ENCODE data around the gene ATRIP.

The ATRIP gene

GRCh38 chr3:48405343-48405881, 41.1 kb upstream of the ATRIP start:
- no peaks in the 10 kb centered on the region for H3K9me3 ChIP-seq (ENCODE audit: control insufficient read depth, insufficient read depth, low read depth, low read length)
- no peak overlapping the region for H3K4me3 ChIP-seq (ENCODE audit: low read depth, low read length)
- TF ChIP-seq AEBP2 (tag by site-specific recombination; IDR thresholded peaks at IDR 0.05; ENCODE audit: borderline replicate concordance), result no peak
- no peak for TF ChIP-seq ZNF138 (tag by site-specific recombination; IDR thresholded peaks at IDR 0.05; ENCODE audit: borderline replicate concordance)
- TF ChIP-seq GLIS1 (tag by site-specific recombination; IDR thresholded peaks at IDR 0.05), result no peak
- TF ChIP-seq ZNF132 (tag by site-specific recombination; IDR thresholded peaks at IDR 0.05; ENCODE audit: borderline replicate concordance), result no peak
- TF ChIP-seq HOXC10 (CRISPR knock-in tag; IDR thresholded peaks at IDR 0.05), result no peak
- no peak for TF ChIP-seq ZNF19 (tag by site-specific recombination; IDR thresholded peaks at IDR 0.05; ENCODE audit: low read depth)
- TF ChIP-seq ZBTB49 (tag by site-specific recombination; IDR thresholded peaks at IDR 0.05; ENCODE audit: low read depth), result no peak
- TF ChIP-seq, protein P1, sequence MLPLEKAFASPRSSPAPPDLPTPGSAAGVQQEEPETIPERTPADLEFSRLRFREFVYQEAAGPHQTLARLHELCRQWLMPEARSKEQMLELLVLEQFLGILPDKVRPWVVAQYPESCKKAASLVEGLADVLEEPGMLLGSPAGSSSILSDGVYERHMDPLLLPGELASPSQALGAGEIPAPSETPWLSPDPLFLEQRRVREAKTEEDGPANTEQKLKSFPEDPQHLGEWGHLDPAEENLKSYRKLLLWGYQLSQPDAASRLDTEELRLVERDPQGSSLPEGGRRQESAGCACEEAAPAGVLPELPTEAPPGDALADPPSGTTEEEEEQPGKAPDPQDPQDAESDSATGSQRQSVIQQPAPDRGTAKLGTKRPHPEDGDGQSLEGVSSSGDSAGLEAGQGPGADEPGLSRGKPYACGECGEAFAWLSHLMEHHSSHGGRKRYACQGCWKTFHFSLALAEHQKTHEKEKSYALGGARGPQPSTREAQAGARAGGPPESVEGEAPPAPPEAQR (tag by site-specific recombination; IDR thresholded peaks at IDR 0.05), result no peak
- TF ChIP-seq ATF2 (tag by site-specific recombination; IDR thresholded peaks at IDR 0.05; ENCODE audit: low read depth), result no peak
- TF ChIP-seq, protein P2, sequence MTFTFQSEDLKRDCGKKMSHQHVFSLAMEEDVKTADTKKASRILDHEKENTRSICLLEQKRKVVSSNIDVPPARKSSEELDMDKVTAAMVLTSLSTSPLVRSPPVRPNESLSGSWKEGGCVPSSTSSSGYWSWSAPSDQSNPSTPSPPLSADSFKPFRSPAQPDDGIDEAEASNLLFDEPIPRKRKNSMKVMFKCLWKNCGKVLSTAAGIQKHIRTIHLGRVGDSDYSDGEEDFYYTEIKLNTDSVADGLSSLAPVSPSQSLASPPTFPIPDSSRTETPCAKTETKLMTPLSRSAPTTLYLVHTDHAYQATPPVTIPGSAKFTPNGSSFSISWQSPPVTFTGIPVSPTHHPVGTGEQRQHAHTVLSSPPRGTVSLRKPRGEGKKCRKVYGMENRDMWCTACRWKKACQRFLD (tag by site-specific recombination; IDR thresholded peaks at IDR 0.05), result no peak
- TF ChIP-seq ZNF837 (tag by site-specific recombination; IDR thresholded peaks at IDR 0.05), result no peak
- TF ChIP-seq ZNF114 (tag by site-specific recombination; IDR thresholded peaks at IDR 0.05), result no peak
- no peak for TF ChIP-seq ZNF514 (tag by site-specific recombination; IDR thresholded peaks at IDR 0.05)
- no peak for TF ChIP-seq SP3 (tag by site-specific recombination; IDR thresholded peaks at IDR 0.05)
- no peak for TF ChIP-seq ZNF266 (tag by site-specific recombination; IDR thresholded peaks at IDR 0.05; ENCODE audit: low read depth)
- TF ChIP-seq ZNF324 (tag by site-specific recombination; IDR thresholded peaks at IDR 0.05), result no peak
- no peak for TF ChIP-seq ZNF248 (tag by site-specific recombination; IDR thresholded peaks at IDR 0.05)
- TF ChIP-seq WT1 (tag by site-specific recombination; IDR thresholded peaks at IDR 0.05), result no peak
- no peak overlapping the region for H3K27ac ChIP-seq (ENCODE audit: extremely low read depth, low read depth, low read length)
- no peaks in the 10 kb centered on the region for H3K4me1 ChIP-seq (ENCODE audit: control insufficient read depth, insufficient read depth, low read length)
- H3K36me3 ChIP-seq (ENCODE audit: control insufficient read depth in 2 of 2, insufficient read depth in 1 of 2, low read length in 2 of 2), result peaks cover 0 to 53% of the 10 kb centered on the region in 2 experiments; a peak in 1 of 3 replicates
- CTCF ChIA-PET, result interaction anchor here (0.8 to 1.2 kb wide), 2 partner anchors 31 to 161 kb away, joined by 3 read pairs; no protein-coding TSS in a partner anchor
- POLR2A ChIA-PET, result no interaction called here
